Esophagus squamous epithelium (tissue), 4 donors: ENCODE results near the gene NUDCD3.

Experiments used
- CTCF ChIP-seq, 6 experiments: fragments of 450-650 bp in 4 of 6; fragments of 200-600 bp in 2 of 6; sonication (generic) in 2 of 6; IDR thresholded peaks; one replicate each; pipeline ENCODE4 v1.5.1; 2016 to 2019; ENCODE audit warnings: antibody characterized with exemption in 6 of 6, mild to moderate bottlenecking in 4 of 6, moderate library complexity in 4 of 6
- POLR2A ChIP-seq, 4 donors: fragments of 450-650 bp; IDR thresholded peaks; one replicate each; pipeline ENCODE4 v1.6.1; 2017; ENCODE audit warnings: antibody characterized with exemption in 4 of 4, mild to moderate bottlenecking in 4 of 4, moderate library complexity in 3 of 4

- TF ChIP-seq CTCF (IDR thresholded peaks at IDR 0.05) = no peak
- no peak for TF ChIP-seq POLR2A (IDR thresholded peaks at IDR 0.05)
Observed at GRCh38 chr7:44536090-44536489, 45.6 kb upstream of the NUDCD3 start.
